Measurements from ENCODE around the gene TOPORS.
A peak's percentile ranks its signal among the peaks of the same experiment; 100 is the strongest.

DNA sequence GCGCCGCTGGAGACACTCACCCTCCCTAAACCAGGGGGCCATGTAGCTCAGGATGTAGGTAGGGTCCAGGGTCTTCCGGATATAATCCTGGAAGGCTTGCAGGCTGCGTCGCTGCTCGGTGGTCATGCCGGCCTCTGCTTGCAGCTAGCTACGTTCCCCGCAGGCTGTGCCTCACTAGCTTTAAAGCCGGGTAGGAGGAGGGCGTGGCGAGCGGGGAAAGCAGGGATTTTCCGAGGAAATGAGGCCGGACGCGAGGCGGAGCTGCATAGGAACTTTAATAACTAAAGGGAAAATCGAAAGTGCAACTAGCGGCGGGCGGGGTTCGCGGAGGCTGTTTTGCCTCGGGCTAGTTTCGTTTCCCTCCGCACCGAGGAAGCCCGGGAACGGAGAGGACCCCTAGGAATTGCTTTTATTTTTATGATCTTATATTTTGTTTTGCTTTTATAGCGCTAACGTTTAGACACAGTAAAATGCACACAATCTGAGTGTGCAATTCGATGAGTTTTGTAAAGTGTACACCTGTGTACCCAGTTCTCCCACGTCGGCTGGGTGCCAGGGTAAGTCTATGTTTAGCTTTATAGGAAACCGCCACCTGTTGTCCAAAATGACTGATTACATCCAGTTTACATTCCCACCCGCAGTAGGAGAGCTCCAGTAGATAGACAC lies 26.2 kb downstream of the TOPORS start, which contains the start of gene RIGI:
- TF ChIP-seq, protein P1, sequence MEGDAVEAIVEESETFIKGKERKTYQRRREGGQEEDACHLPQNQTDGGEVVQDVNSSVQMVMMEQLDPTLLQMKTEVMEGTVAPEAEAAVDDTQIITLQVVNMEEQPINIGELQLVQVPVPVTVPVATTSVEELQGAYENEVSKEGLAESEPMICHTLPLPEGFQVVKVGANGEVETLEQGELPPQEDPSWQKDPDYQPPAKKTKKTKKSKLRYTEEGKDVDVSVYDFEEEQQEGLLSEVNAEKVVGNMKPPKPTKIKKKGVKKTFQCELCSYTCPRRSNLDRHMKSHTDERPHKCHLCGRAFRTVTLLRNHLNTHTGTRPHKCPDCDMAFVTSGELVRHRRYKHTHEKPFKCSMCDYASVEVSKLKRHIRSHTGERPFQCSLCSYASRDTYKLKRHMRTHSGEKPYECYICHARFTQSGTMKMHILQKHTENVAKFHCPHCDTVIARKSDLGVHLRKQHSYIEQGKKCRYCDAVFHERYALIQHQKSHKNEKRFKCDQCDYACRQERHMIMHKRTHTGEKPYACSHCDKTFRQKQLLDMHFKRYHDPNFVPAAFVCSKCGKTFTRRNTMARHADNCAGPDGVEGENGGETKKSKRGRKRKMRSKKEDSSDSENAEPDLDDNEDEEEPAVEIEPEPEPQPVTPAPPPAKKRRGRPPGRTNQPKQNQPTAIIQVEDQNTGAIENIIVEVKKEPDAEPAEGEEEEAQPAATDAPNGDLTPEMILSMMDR (IDR thresholded peaks at IDR 0.05): peak; percentile 9 to 67 (median 46)
- peak in 3 of 4 donors; percentile 36 to 49 (median 41) for TF ChIP-seq POLR2A (IDR thresholded peaks at IDR 0.05)
